PFSK-1 (cell line): Measurements from ENCODE around the gene SPDEF.

Experiments used
- REST ChIP-seq, 2 experiments: IDR thresholded peaks; 2 replicates each; pipeline versions ENCODE4 v1.6.1 to v1.8.0; 2011 to 2012; ENCODE audit warnings: low read depth in 2 of 2, low read length in 2 of 2, control low read depth in 1 of 2, inconsistent platforms in 1 of 2, mild to moderate bottlenecking in 1 of 2, moderate library complexity in 1 of 2; ENCODE audit not compliant: insufficient read depth in 1 of 2
- TAF1 ChIP-seq: IDR thresholded peaks from 2 replicates; pipeline ENCODE4 v1.6.1; 2012; ENCODE audit warnings: low read length, control low read depth, borderline replicate concordance; ENCODE audit not compliant: insufficient read depth

DNA sequence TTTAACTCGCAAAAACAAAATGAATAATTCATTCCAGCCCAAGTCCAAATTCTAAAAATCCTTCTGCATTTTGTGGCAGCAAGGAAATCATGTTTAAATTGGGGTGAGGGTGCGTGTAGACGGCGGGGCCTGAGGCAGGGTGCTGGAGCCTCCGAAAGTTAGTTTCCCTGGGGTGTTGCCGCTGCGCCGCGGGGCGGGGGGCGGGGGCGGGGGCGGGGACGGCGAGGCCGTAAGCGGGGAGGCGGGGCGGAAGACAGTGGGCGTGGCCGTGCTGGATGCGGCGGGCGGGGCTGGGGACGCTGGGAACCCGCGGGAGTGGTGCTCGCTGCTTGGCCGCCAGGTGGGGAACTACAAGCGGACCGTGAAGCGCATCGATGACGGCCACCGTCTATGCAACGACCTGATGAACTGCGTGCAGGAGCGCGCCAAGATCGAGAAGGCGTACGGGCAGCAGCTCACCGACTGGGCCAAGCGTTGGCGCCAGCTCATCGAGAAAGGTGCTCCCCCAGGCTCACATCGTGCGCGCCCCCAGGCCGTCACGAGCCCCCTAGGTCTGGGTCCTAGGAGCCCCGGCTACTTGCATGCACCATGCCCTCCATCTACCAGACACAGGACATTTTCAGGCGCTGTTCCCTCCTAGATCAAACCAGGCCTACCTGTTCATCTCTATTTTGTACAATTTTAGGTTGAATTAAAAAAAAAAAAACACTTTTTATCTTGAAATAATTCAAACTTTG, 29.0 kb downstream of the SPDEF start:
- TF ChIP-seq TAF1 (no peak), REST (IDR thresholded peaks at IDR 0.05; ENCODE audit: insufficient read depth in 1 of 2, low read depth in 2 of 2, low read length in 2 of 2) (no peak)
